PFSK-1 (cell line): Measurements from ENCODE around the gene RAD9B.

ENCODE experiments used
- POLR2AphosphoS5 ChIP-seq: IDR thresholded peaks from 2 replicates; pipeline ENCODE4 v1.6.1; 2012; ENCODE audit warnings: low read depth, mild to moderate bottlenecking, control low read depth, low read length, moderate library complexity
- TAF1 ChIP-seq: IDR thresholded peaks from 2 replicates; pipeline ENCODE4 v1.6.1; 2012; ENCODE audit warnings: low read length, control low read depth, borderline replicate concordance; ENCODE audit not compliant: insufficient read depth
- TF ChIP-seq, protein P1 (sequence below), 2 experiments: IDR thresholded peaks; 2 replicates each; pipeline versions ENCODE4 v1.6.1 to v1.8.0; 2011 to 2012; ENCODE audit warnings: low read depth in 2 of 2, low read length in 2 of 2, control low read depth in 1 of 2, inconsistent platforms in 1 of 2, mild to moderate bottlenecking in 1 of 2, moderate library complexity in 1 of 2; ENCODE audit not compliant: insufficient read depth in 1 of 2

- TF ChIP-seq TAF1: no peak
- TF ChIP-seq, protein P1, sequence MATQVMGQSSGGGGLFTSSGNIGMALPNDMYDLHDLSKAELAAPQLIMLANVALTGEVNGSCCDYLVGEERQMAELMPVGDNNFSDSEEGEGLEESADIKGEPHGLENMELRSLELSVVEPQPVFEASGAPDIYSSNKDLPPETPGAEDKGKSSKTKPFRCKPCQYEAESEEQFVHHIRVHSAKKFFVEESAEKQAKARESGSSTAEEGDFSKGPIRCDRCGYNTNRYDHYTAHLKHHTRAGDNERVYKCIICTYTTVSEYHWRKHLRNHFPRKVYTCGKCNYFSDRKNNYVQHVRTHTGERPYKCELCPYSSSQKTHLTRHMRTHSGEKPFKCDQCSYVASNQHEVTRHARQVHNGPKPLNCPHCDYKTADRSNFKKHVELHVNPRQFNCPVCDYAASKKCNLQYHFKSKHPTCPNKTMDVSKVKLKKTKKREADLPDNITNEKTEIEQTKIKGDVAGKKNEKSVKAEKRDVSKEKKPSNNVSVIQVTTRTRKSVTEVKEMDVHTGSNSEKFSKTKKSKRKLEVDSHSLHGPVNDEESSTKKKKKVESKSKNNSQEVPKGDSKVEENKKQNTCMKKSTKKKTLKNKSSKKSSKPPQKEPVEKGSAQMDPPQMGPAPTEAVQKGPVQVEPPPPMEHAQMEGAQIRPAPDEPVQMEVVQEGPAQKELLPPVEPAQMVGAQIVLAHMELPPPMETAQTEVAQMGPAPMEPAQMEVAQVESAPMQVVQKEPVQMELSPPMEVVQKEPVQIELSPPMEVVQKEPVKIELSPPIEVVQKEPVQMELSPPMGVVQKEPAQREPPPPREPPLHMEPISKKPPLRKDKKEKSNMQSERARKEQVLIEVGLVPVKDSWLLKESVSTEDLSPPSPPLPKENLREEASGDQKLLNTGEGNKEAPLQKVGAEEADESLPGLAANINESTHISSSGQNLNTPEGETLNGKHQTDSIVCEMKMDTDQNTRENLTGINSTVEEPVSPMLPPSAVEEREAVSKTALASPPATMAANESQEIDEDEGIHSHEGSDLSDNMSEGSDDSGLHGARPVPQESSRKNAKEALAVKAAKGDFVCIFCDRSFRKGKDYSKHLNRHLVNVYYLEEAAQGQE (IDR thresholded peaks at IDR 0.05; ENCODE audit: insufficient read depth in 1 of 2, low read depth in 2 of 2, low read length in 2 of 2): no peak
- TF ChIP-seq POLR2AphosphoS5: no peak
Observed at GRCh38 chr12:110534811-110535210, 32.7 kb downstream of the RAD9B start.
